ENCODE data around the gene ZNF793. TPM values are rescaled to one million over a fixed set of nuclear protein-coding genes. Genes with fewer than 3 reads are reported as not detected.

ZNF793 gene
- total RNA-seq = 6.3 TPM

DNA sequence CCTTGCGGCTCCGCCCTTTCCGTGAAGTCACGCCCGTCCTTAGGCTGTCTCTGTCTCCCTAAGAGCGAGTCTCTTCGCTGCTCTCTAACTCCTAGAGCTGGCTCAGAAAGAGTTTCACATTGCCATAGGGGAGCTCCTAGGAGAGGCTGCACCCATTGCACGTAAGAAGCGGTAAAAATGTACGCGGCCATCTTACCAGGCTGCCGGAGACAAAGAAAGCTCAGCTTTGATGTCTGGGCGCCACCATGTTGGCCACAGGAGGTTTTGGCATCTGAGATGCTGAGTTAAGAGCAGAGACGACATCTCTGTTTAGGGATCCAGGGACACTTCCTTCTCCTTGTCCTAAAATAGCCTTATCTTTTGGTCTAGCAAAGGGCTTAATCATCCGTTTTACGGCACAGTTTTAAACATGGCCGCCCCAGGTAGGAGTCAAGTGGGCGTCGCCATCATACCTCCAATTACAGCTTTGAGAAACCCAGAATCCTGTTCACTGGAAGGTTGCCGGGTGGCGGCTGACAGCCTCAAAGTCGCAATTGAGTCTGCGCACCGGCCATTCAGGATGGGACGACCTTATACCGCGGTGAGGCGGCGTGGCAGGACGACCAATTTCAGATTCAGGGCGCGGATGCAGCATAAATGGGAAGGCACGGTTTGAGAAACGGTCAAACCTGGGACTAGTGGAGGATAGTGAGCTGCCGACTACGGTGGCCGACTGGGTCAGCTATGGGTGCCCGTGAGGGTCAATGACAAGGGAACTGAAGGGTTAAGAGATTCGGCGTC, at the start of gene ZNF793:
Gene ZNF793 (plus strand): TSS at position 553 of the 780 bp plus-strand sequence. CDS start 16,501 bp downstream, outside the sequence.
- Histone ChIP-seq H3K36me3 (ENCODE audit: control insufficient read depth in 3 of 3, insufficient read depth in 3 of 3, low read length in 3 of 3) (peaks cover 5 to 17% (median 10%) of the 10 kb centered on the region in 3 donors), H3K27me3 (ENCODE audit: control insufficient read depth in 3 of 3, insufficient read depth in 3 of 3, low read length in 3 of 3) (no peaks in the 10 kb centered on the region), H3K9ac (ENCODE audit: low read depth in 1 of 3, low read length in 3 of 3) (peak within 1 kb of the TSS; percentile 83 to 90 (median 88)), H3K4me3 (ENCODE audit: low read length in 3 of 3) (peak within 1 kb of the TSS; percentile 95 to 99 (median 96)), H3K9me3 (ENCODE audit: control insufficient read depth in 3 of 3, low read length in 3 of 3) (peaks cover 2 to 8% (median 3%) of the 10 kb centered on the region in 3 donors), H3K27ac (ENCODE audit: low read depth, low read length) (peak within 1 kb of the TSS; percentile 92), H3K4me1 (ENCODE audit: control insufficient read depth in 3 of 3, insufficient read depth in 3 of 3, low read length in 3 of 3) (peaks cover 2 to 17% (median 3%) of the 10 kb centered on the region in 3 donors)

DNA sequence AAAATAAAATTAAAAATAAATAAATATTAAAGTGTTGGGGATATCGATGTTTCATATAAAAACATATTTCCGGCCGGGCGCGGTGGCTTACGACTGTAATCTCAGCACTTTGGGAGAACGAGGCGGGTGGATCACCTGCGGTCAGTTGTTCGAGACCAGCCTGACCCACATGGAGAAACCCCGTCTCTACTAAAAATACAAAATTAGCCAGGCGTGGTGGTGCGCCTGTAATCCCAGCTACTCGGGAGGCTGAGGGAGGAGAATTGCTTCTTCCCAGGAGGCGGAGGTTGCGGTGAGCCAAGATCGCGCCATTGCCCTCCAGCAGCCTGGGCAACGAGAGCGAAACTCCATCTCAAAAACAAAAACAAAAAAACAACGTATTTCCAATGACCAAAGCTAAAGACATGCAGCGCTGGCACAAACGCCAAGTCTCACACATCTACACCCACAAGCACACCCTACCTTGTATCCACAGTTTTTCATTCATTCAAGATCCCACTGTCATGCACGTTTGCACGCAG, 40.4 kb upstream of the ZNF793 start:
- peaks cover 7 to 39% (median 25%) of the 10 kb centered on the region in 3 donors for H3K4me1 ChIP-seq (ENCODE audit: control insufficient read depth in 3 of 3, insufficient read depth in 3 of 3, low read length in 3 of 3)
- no peaks in the 10 kb centered on the region for H3K27me3 ChIP-seq (ENCODE audit: control insufficient read depth in 3 of 3, insufficient read depth in 3 of 3, low read length in 3 of 3)
- peak overlapping the region; percentile 68 to 93 (median 89) for H3K9ac ChIP-seq (ENCODE audit: low read depth in 1 of 3, low read length in 3 of 3)
- H3K4me3 ChIP-seq (ENCODE audit: low read length in 3 of 3) = peak overlapping the region; percentile 98 to 100 (median 100)
- peak overlapping the region; percentile 82 for H3K27ac ChIP-seq (ENCODE audit: low read depth, low read length)
- peaks cover 26 to 36% (median 35%) of the 10 kb centered on the region in 3 donors for H3K36me3 ChIP-seq (ENCODE audit: control insufficient read depth in 3 of 3, insufficient read depth in 3 of 3, low read length in 3 of 3)
- peaks cover 0 to 10% (median 0%) of the 10 kb centered on the region in 3 donors for H3K9me3 ChIP-seq (ENCODE audit: control insufficient read depth in 3 of 3, low read length in 3 of 3)

DNA sequence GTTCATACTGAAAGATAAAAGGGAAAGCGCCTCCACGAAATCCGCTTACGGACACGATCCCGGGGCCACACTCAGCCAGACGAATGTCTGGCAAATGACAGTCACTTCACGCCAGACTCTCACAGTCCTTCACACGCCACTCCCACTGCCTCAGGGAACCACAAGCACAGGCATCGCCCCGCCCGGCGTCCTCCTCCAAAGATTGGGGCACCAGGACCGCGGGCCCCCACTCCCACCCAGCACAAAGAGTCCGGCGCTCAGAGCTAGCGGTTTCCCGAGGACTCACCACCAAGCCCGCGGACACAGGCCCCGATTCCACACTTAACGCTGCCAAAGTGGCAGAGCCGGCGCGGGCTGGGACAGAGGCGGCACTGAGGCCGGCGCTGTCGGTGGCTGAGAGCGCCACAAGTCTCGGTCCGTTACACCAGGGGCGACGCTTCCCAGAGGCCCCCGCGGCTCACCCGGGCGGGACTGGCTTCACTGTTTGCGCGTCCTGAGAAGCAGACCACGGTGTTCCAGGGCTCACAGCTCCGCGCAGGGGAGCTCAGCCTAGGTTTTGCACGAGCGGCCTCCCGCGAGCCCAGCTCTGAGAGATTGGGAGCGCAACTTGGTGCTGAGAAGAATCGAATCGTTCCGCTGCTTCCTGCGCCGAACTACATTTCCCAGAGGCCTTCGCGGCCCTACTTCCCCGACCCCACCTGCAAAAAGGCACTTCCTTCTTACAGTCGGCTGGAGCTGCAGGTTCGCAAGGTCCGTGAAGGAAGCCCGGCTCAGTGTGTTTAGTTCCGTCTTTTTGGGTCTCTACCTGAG, 39.7 kb upstream of the ZNF793 start, which contains the start of gene ZNF569:
Gene ZNF569 (minus strand): TSS at position 647 of the 810 bp plus-strand sequence. CDS start 22,523 bp downstream, outside the sequence.
- peak within 1 kb of the TSS; percentile 68 to 93 (median 89) for H3K9ac ChIP-seq (ENCODE audit: low read depth in 1 of 3, low read length in 3 of 3)
- H3K9me3 ChIP-seq (ENCODE audit: control insufficient read depth in 3 of 3, low read length in 3 of 3) = peaks cover 0 to 10% (median 0%) of the 10 kb centered on the region in 3 donors
- H3K36me3 ChIP-seq (ENCODE audit: control insufficient read depth in 3 of 3, insufficient read depth in 3 of 3, low read length in 3 of 3) = peaks cover 29 to 34% (median 33%) of the 10 kb centered on the region in 3 donors
- peaks cover 7 to 39% (median 25%) of the 10 kb centered on the region in 3 donors for H3K4me1 ChIP-seq (ENCODE audit: control insufficient read depth in 3 of 3, insufficient read depth in 3 of 3, low read length in 3 of 3)
- peak within 1 kb of the TSS; percentile 82 for H3K27ac ChIP-seq (ENCODE audit: low read depth, low read length)
- H3K4me3 ChIP-seq (ENCODE audit: low read length in 3 of 3) = peak within 1 kb of the TSS; percentile 98 to 100 (median 100)
- no peaks in the 10 kb centered on the region for H3K27me3 ChIP-seq (ENCODE audit: control insufficient read depth in 3 of 3, insufficient read depth in 3 of 3, low read length in 3 of 3)

DNA sequence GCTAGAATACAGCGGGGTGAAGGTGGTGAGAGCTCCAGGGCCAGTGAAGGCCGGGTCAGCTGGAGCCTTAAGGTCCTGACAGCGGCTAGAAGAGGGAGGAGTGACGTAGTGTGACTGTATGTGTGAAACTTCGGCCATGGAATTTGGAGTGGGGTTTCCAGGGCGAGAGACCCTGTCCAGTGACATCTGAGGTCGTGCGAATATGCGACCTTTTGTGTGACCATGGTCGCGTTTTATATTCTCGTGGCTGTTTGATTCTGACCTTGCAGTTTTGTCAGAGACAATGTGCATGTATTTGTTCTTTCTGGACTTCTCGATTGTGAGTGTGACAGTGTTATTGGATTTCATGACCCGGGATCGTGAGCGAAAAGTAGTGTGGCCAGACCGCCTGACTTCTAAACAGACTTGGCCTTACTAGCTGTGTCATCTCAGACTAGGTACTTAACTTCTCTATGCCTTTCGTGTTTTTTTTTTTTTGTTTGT, 39.1 kb upstream of the ZNF793 start:
- Histone ChIP-seq H3K36me3 (ENCODE audit: control insufficient read depth in 3 of 3, insufficient read depth in 3 of 3, low read length in 3 of 3) (peaks cover 26 to 32% (median 26%) of the 10 kb centered on the region in 3 donors), H3K4me1 (ENCODE audit: control insufficient read depth in 3 of 3, insufficient read depth in 3 of 3, low read length in 3 of 3) (peaks cover 7 to 39% (median 25%) of the 10 kb centered on the region in 3 donors), H3K9ac (ENCODE audit: low read depth in 1 of 3, low read length in 3 of 3) (peak overlapping the region; percentile 68 to 93 (median 89)), H3K27ac (ENCODE audit: low read depth, low read length) (peak overlapping the region; percentile 82), H3K9me3 (ENCODE audit: control insufficient read depth in 3 of 3, low read length in 3 of 3) (peaks cover 0 to 5% (median 0%) of the 10 kb centered on the region in 3 donors), H3K27me3 (ENCODE audit: control insufficient read depth in 3 of 3, insufficient read depth in 3 of 3, low read length in 3 of 3) (no peaks in the 10 kb centered on the region), H3K4me3 (ENCODE audit: low read length in 3 of 3) (peak overlapping the region; percentile 98 to 100 (median 100))

DNA sequence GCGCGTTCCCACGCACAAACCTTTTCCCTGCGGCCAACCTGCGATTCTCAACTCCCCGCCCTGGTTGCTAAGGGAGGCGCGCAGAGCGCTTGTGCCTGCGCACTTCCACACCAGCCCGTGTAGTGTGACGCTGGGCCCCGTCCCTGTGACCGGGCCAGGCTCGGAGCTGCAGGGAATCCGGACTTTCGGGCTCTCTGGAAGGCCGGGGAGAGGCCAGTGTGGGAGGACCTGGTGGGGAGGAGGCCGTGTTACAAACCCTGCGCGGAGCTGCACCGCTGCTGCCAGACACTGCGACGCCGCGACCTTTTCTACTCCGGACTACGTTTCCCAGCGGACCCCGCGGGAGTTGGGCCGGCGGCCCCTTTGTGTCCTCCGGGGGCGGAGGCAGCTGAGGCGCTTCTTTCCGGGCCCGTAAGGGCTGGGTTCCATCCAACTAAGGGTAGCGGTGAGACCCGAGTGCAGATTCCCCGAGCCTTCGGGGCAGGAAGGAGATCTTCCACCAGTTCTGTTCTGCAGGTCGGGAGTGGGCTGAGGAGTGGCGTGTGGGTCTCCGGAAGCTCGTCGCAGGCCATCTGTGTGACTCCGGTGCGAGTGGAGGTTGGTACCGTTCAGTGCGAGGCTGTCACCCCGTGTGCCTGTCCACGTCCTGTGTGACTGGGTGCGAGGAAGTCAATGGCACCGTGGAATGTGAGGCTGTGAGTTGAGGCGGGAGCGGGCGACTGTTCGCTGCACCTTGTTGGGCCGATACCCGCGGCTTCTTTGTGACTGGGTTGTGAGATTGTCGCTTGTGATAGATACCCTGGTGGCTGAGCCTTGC, 37.6 kb upstream of the ZNF793 start, which contains the start of gene ZNF570:
Gene ZNF570 (plus strand): TSS at position 396 of the 817 bp plus-strand sequence. CDS start 999 bp downstream, outside the sequence.
- Histone ChIP-seq H3K9me3 (ENCODE audit: control insufficient read depth in 3 of 3, low read length in 3 of 3) (peaks cover 0 to 8% (median 5%) of the 10 kb centered on the region in 3 donors), H3K36me3 (ENCODE audit: control insufficient read depth in 3 of 3, insufficient read depth in 3 of 3, low read length in 3 of 3) (peaks cover 18 to 28% (median 21%) of the 10 kb centered on the region in 3 donors), H3K4me3 (ENCODE audit: low read length in 3 of 3) (peak within 1 kb of the TSS; percentile 98 to 100 (median 100)), H3K9ac (ENCODE audit: low read depth in 1 of 3, low read length in 3 of 3) (peak within 1 kb of the TSS; percentile 94 to 99 (median 98)), H3K27ac (ENCODE audit: low read depth, low read length) (peak within 1 kb of the TSS; percentile 83), H3K4me1 (ENCODE audit: control insufficient read depth in 3 of 3, insufficient read depth in 3 of 3, low read length in 3 of 3) (peaks cover 7 to 39% (median 25%) of the 10 kb centered on the region in 3 donors), H3K27me3 (ENCODE audit: control insufficient read depth in 3 of 3, insufficient read depth in 3 of 3, low read length in 3 of 3) (no peaks in the 10 kb centered on the region)

DNA sequence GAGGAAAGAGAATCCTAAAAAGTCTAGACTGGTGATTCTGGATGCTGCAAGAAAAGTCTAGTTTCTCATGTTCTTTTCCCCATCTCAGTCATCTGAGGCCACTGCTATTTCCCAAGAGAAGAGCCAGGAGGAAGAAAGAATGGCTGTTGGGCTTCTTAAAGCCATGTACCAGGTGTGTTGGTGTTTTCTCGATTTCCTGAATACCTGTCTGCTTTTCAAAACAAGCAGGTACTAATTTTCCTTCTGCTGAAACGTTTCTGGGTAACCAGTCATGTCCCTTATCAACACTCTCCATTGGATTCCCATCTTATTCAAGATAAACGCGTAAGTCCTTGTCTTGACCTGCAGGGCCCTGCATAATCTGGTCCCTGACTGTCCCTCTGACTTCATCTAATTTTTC, 36.5 kb upstream of the ZNF793 start:
- H3K4me3 ChIP-seq (ENCODE audit: low read length in 3 of 3) = peak overlapping the region; percentile 98 to 100 (median 100)
- H3K27me3 ChIP-seq (ENCODE audit: control insufficient read depth in 3 of 3, insufficient read depth in 3 of 3, low read length in 3 of 3) = no peaks in the 10 kb centered on the region
- peaks cover 0 to 8% (median 5%) of the 10 kb centered on the region in 3 donors for H3K9me3 ChIP-seq (ENCODE audit: control insufficient read depth in 3 of 3, low read length in 3 of 3)
- H3K36me3 ChIP-seq (ENCODE audit: control insufficient read depth in 3 of 3, insufficient read depth in 3 of 3, low read length in 3 of 3) = peaks cover 11 to 18% (median 14%) of the 10 kb centered on the region in 3 donors
- H3K27ac ChIP-seq (ENCODE audit: low read depth, low read length) = no peak overlapping the region
- peak overlapping the region in 1 of 3 donors; percentile 99 for H3K9ac ChIP-seq (ENCODE audit: low read depth in 1 of 3, low read length in 3 of 3)
- peaks cover 7 to 39% (median 25%) of the 10 kb centered on the region in 3 donors for H3K4me1 ChIP-seq (ENCODE audit: control insufficient read depth in 3 of 3, insufficient read depth in 3 of 3, low read length in 3 of 3)

DNA sequence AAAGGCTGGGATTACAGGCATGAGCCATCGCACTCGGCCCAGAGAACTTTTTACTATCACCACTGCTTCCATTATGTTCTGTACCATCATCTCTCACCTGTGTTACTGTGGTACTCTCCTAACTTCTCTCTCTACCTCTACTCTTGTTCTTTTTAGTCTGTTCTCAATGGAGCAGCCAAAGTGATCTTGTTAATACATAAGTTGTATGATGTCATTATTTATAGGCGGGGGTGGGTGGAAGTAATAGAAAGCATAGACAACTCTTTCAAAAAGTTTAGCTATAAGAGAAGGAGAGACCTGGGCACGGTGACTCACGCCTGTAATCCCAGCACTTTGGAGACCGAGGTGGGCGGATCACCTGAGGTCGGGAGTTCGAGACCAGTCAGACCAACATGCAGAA, 34.6 kb upstream of the ZNF793 start:
- H3K9me3 ChIP-seq (ENCODE audit: control insufficient read depth in 3 of 3, low read length in 3 of 3) = peaks cover 0 to 16% (median 13%) of the 10 kb centered on the region in 3 donors
- no peak overlapping the region for H3K9ac ChIP-seq (ENCODE audit: low read depth in 1 of 3, low read length in 3 of 3)
- H3K4me3 ChIP-seq (ENCODE audit: low read length in 3 of 3) = no peak overlapping the region
- peaks cover 7 to 29% (median 18%) of the 10 kb centered on the region in 3 donors for H3K4me1 ChIP-seq (ENCODE audit: control insufficient read depth in 3 of 3, insufficient read depth in 3 of 3, low read length in 3 of 3)
- no peak overlapping the region for H3K27ac ChIP-seq (ENCODE audit: low read depth, low read length)
- H3K27me3 ChIP-seq (ENCODE audit: control insufficient read depth in 3 of 3, insufficient read depth in 3 of 3, low read length in 3 of 3) = no peaks in the 10 kb centered on the region
- peaks cover 29 to 35% (median 32%) of the 10 kb centered on the region in 3 donors for H3K36me3 ChIP-seq (ENCODE audit: control insufficient read depth in 3 of 3, insufficient read depth in 3 of 3, low read length in 3 of 3)

DNA sequence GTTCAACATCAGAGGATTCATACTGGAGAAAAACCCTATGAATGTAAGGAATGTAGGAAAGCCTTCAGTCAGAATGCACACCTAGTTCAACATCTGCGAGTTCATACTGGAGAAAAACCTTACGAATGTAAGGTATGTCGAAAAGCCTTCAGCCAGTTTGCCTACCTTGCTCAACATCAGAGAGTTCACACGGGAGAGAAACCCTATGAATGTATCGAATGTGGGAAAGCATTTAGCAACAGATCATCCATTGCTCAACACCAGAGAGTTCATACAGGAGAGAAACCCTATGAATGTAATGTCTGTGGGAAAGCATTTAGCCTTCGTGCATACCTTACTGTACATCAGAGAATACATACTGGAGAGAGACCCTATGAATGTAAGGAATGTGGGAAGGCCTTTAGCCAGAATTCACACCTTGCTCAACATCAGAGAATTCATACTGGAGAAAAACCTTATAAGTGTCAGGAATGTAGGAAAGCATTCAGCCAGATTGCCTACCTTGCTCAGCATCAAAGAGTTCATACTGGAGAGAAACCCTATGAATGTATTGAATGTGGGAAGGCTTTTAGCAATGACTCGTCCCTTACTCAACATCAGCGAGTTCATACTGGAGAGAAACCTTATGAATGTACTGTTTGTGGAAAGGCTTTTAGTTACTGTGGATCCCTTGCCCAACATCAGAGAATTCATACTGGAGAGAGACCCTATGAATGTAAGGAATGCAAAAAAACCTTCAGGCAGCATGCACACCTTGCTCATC, 22.2 kb upstream of the ZNF793 start:
- Histone ChIP-seq H3K27me3 (ENCODE audit: control insufficient read depth in 3 of 3, insufficient read depth in 3 of 3, low read length in 3 of 3) (no peaks in the 10 kb centered on the region), H3K4me3 (ENCODE audit: low read length in 3 of 3) (peak overlapping the region in 2 of 3 donors; percentile 36 to 57), H3K9ac (ENCODE audit: low read depth in 1 of 3, low read length in 3 of 3) (no peak overlapping the region), H3K4me1 (ENCODE audit: control insufficient read depth in 3 of 3, insufficient read depth in 3 of 3, low read length in 3 of 3) (no peaks in the 10 kb centered on the region), H3K9me3 (ENCODE audit: control insufficient read depth in 3 of 3, low read length in 3 of 3) (peaks cover 29 to 59% (median 40%) of the 10 kb centered on the region in 3 donors), H3K27ac (ENCODE audit: low read depth, low read length) (no peak overlapping the region), H3K36me3 (ENCODE audit: control insufficient read depth in 3 of 3, insufficient read depth in 3 of 3, low read length in 3 of 3) (peaks cover 40 to 53% (median 45%) of the 10 kb centered on the region in 3 donors)
